ENCODE results near the gene CMC1.
A peak's percentile ranks its signal among the peaks of the same experiment; 100 is the strongest.
"Not testable (repeated sequence)": the region's sequence is repeated elsewhere in the genome, so short reads cannot be mapped to it uniquely, and the experiment has no call there.

CMC1 gene, protein sequence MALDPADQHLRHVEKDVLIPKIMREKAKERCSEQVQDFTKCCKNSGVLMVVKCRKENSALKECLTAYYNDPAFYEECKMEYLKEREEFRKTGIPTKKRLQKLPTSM

GRCh38 chr3:28241221-28242160 lies at the start of gene CMC1:
CMC1 (plus strand) TSS chr3:28241619; CDS start chr3:28241794, 175 bp downstream.
- DNase-seq (ENCODE audit: low read depth in 2 of 2) = peak; percentile 84 to 94

DNA sequence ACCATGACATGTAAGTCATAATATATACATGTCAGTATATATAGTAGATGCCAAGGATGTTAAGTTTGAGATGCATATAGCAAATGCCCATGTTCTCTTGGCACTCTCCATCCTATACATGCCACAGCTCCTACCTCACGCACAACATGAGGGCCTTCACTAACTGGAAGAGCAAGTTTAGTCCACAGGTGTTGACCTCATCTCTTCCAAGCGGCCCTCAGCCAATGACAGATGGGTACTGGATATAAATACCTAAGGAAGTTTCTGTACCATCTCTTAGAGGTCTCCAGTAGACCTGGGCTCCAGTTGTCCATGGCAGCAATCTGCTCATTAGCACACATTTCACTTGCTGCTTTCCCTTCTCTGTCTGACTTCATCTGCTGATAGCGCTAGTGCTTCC lies 43.3 kb upstream of the CMC1 start:
- DNase-seq (ENCODE audit: low read depth in 2 of 2) = no peak

DNA sequence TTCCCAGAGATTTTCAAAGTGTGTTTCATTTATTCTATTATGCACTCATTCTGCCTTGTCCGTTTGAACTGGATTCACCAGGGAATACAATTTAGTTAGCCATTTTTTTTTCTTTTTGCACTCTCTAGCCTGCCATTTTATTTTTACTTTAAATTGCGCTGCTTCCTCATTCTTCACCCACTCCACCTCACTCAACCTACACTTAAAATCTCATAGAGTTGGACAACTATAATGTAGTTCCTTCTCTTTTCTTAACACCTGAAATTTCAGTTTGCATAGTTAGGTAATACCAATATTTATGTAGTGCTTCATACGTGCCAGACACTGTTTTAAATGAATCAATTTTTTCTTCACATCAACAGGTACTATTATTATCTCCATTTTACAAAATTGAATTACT lies 42.4 kb upstream of the CMC1 start:
- no peak for DNase-seq (ENCODE audit: low read depth in 2 of 2)

DNA sequence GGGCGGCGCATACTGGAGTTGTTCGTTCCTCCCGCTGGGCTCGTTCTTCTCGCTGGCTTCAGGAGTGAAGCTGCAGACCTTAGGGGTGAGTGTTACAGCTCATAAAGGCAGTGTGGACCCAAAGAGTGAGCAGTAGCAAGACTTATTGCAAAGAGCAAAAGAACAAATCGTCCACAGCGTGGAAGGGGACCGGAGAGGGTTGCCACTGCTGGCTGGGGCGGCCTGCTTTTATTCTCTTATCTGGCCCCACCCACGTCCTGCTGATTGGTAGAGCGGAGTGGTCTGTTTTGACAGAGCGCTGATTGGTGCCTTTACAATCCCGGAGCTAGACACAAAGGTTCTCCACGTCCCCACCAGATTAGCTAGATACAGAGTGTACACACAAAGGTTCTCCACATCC lies 41.8 kb upstream of the CMC1 start:
- not testable (repeated sequence) for DNase-seq (ENCODE audit: low read depth in 2 of 2)

- not testable (repeated sequence) for DNase-seq (ENCODE audit: low read depth in 2 of 2)
These were observed 41.0 kb upstream of the CMC1 start for GRCh38 chr3:28200366-28200848.

DNA sequence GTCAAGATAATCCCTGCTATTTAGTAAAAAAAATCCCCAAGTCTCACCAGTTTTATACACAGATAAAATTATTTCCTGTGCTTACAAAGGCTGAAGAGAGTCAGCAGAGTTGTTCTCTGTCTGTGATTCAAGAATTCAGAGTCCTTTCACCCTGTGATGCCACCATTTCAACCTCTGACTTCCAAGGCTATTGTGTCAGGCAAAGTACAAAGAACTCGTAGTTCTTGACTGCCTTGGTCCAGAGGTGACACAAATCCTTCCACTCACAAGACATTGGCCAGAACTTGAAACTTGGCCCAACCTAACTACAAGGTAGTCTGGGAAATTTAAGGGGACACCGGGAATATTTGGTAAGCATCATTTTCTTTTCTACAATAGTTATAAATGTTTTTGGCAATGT lies 34.9 kb upstream of the CMC1 start:
- no peak for DNase-seq (ENCODE audit: low read depth in 2 of 2)

DNA sequence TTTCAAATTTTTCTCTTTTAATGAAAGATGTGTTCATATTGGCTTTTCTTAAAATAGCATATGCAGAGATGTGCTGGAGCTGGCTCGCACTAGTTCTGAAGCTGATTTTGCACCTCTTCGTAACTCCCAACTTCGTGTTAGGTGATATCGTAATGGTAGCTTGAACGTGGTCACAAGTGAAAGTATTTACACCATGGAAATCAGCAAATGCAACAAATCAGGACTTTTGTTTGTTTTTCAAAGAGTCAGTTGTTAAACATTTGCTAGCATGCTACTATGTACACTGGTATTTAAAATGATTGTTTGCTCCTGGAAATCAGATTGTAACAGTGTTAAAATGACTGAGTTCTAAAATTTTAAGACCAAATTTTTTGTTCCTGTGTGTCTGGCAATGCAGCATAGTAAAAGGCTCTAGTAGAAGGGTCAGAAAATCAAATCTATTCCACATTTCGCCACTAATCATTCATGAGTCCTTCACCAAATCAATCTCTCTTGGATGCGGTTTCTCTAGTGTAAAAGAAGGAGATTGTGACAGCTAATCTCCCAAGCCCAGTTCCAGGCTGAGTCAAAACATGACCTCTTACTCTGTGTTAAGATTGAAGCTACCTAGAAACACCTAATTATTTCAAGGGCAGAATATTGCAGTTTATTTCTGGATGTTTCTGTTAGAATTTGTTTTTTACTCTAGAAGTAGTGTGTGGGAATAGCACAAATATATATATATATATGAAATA lies 34.3 kb upstream of the CMC1 start:
- no peak for DNase-seq (ENCODE audit: low read depth in 2 of 2)

GRCh38 chr3:28210968-28211713 lies 30.3 kb upstream of the CMC1 start:
- no peak for DNase-seq (ENCODE audit: low read depth in 2 of 2)

GRCh38 chr3:28212681-28213080 lies 28.7 kb upstream of the CMC1 start:
- no peak for DNase-seq (ENCODE audit: low read depth in 2 of 2)

DNA sequence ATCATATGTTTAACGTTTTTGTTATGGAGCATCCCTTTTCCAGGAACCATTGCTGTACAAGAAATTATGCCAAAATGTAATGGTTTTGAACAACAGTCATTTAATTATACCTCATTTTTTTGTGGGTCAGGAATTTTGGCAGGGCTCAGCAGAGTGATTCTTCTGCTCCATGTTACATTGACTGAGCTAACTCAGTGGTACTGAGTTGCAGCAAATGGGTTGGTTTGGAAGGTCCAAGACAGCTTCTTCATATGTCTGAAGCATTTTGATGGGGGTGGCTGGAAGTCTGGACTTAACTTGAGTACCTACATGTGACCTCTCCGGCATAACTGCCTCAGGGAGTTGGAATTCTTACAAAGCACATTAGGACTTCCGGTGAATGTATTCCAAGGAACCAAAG lies 26.0 kb upstream of the CMC1 start:
- no peak for DNase-seq (ENCODE audit: low read depth in 2 of 2)

DNA sequence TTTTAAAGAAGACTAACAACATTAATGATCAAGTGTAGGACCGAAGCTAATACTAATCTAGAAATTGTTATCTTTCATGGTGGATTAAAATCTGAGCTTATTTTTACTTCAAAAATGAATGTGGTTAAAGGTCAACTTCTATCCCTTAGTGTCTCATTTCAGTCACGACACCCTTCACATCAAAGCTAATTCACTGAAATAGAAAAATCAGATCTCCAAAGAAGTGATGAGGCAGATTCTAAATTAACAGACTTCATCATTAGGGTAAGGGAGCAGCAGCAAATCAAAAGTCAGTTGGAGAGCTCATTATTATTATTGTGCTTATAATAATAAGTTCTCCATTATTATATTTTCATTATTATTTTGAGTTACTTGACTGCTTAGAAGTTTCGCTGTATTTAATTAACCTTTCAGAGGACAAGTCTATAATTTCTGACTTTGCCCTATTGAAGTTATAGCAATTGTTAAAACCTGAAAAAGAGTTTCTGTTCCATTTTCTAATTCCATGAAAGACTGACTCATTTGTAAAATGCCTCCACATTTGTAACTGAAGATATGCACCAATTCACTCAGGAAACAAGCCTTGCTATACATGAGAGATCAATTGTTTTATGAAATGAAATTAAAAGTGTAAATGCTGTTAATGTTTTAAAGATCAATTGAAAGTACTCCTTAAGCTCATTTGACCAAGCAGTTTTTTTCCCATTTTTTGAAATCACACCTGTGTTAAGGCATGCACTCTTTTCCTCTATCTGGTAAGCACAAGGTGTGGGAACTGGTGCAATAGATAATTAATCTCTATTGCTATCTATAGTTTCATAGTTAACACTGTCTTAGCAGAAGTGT lies 23.1 kb upstream of the CMC1 start:
- no peak for DNase-seq (ENCODE audit: low read depth in 2 of 2)

GRCh38 chr3:28218917-28219198 lies 22.6 kb upstream of the CMC1 start:
- DNase-seq (ENCODE audit: low read depth in 2 of 2) = no peak

DNA sequence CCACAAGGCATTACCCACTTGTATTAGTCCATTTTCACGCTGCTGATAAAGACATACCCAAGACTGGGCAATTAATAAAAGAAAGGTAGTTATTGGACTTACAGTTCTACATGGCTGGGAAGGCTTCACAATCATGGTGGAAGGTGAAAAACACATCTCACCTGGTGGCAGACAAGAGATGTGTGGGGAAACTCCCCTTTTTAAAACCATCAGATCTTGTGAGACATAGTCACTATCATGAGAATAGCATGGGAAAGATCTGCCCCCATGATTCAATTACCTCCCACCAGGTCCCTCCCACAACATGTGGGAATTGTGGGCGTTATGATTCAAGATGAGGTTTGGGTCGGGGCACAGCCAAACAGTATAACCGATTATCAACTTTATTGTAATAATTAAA lies 17.0 kb upstream of the CMC1 start:
- DNase-seq (ENCODE audit: low read depth in 2 of 2) = no peak

- DNase-seq (ENCODE audit: low read depth in 2 of 2) = no peak
These were observed 15.4 kb upstream of the CMC1 start for GRCh38 chr3:28226020-28226419.

DNA sequence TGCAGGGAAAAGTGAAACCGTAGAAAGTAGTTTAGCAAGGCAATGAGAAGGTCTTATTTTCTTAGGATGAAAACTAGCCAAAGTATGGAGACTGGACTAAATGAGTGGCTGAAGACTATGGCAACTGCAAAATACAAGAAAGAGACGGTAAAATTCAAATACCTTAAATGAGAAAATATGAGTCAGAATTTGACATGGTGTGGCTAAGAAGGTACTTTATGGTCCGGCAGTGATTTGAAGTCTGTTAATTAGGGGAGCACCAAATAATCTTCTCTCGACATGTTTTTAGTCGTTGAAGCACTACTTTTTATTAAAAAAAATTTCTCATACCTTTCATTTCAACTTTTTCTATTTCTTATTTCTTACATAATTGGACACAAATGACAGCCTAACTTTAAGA lies 12.8 kb upstream of the CMC1 start:
- no peak for DNase-seq (ENCODE audit: low read depth in 2 of 2)

- no peak for DNase-seq (ENCODE audit: low read depth in 2 of 2)
These were observed 8.8 kb upstream of the CMC1 start for GRCh38 chr3:28232659-28233058.

- no peak for DNase-seq (ENCODE audit: low read depth in 2 of 2)
These were observed 7.0 kb upstream of the CMC1 start for GRCh38 chr3:28234454-28234853.

DNA sequence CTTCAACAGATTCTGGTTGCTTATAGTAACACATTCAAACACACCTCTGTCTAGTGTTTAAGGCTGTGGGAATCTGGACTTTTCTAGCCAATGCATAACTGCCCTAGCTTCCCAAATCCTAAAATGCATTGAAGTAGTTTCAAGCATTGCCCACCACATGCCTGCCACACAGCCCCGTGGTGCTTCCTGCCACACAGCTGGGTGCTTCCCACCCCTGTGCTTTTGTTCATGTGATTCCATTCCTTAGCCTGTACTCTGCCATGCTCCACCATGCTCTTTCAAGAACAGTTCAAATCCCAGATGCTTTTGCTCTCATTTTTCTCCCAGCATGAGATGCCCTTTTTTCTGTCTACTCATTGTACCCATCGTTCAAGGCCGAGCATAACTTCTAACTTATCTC lies 2.3 kb upstream of the CMC1 start:
- no peak for DNase-seq (ENCODE audit: low read depth in 2 of 2)

GRCh38 chr3:28240441-28240840 lies 978 bp upstream of the CMC1 start:
- DNase-seq (ENCODE audit: low read depth in 2 of 2) = no peak

DNA sequence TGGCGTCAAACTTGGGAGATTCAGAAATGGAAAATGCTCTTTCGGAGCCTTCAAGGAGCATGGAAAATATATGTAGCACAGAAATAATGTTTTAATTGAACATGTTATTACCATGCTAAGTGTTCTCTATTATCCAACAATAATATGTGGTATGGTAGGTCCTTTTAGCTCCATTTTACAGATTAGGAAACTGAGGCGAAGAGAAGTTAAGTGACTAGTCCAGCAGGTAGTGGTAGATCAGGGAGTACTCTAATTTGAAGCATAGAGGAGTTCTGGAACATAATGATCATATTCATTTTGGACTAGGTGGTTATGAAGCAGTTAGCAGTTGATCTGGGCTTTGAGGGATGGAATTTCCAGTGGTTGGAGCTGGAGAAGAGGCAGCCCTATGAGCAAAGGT lies 1.1 kb downstream of the CMC1 start:
- DNase-seq (ENCODE audit: low read depth in 2 of 2) = no peak

DNA sequence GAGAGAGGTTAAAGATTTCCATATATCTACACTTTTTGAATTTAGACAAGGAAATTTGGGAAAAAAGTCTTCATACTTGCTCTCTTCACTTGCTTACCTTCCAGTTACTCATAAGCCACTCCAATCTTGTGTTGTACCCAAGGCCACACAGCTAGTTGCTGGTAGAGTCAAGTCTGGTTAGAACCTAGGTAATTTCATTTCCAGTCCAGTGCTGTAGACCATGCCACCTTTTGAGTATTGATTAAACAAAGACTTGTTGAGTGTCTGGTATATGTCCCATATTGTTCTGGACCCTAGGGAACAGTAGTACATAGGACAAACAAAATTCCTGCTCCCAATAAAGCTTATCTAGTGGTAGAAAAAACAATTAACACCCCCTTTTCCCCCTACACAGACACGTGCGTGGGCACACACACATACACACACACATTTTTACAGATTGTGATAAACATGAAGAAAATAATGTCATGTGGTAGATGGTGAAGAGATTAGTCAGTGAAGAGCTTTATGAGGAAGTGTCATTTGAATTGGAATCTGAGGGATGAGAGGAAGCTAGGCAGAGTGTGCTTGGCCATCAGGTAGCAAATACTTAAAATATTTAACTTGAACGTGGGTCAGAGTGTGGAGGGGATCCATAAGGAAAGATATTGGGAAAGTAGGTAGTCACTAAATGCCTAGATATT lies 2.1 kb downstream of the CMC1 start:
- DNase-seq (ENCODE audit: low read depth in 2 of 2) = no peak
